Hepatocyte (in vitro differentiated cells): ENCODE measurements around the gene SIRT5.

Experiments
- EZH2 ChIP-seq: fragments of 200-600 bp; sonication (generic); IDR thresholded peaks from 2 replicates; pipeline ENCODE4 v1.6.1; 2016; ENCODE audit warnings: antibody characterized with exemption, mild to moderate bottlenecking, borderline replicate concordance
- TF ChIP-seq, protein P1 (sequence below): fragments of 200-600 bp; sonication (generic); IDR thresholded peaks from 2 replicates; pipeline ENCODE4 v1.5.1; 2016; ENCODE audit warnings: antibody characterized with exemption, mild to moderate bottlenecking; ENCODE audit not compliant: poor library complexity

DNA sequence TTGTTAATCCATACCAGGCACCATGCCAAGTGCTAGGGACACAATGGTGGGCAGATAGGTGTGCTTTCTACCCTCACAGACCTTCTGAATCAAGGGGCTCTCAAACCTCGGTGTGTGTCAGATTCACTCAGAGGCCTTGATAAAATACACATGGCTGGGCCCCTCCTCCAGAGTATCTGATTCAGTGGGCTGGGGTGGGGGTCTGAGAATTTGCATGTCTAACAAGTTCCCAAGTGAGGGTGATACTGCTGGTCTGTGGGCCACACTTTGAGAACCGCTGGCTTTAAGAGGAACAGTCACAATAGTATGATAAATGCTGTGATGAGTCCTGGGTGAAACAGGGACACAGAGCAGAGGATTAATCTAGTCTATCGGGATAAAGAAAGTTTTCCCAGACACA, 35.8 kb upstream of the SIRT5 start:
- TF ChIP-seq, protein P1, sequence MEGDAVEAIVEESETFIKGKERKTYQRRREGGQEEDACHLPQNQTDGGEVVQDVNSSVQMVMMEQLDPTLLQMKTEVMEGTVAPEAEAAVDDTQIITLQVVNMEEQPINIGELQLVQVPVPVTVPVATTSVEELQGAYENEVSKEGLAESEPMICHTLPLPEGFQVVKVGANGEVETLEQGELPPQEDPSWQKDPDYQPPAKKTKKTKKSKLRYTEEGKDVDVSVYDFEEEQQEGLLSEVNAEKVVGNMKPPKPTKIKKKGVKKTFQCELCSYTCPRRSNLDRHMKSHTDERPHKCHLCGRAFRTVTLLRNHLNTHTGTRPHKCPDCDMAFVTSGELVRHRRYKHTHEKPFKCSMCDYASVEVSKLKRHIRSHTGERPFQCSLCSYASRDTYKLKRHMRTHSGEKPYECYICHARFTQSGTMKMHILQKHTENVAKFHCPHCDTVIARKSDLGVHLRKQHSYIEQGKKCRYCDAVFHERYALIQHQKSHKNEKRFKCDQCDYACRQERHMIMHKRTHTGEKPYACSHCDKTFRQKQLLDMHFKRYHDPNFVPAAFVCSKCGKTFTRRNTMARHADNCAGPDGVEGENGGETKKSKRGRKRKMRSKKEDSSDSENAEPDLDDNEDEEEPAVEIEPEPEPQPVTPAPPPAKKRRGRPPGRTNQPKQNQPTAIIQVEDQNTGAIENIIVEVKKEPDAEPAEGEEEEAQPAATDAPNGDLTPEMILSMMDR: no peak
- no peak for TF ChIP-seq EZH2
